ENCODE measurements around the gene NDUFS8.

The NDUFS8 gene

DNA sequence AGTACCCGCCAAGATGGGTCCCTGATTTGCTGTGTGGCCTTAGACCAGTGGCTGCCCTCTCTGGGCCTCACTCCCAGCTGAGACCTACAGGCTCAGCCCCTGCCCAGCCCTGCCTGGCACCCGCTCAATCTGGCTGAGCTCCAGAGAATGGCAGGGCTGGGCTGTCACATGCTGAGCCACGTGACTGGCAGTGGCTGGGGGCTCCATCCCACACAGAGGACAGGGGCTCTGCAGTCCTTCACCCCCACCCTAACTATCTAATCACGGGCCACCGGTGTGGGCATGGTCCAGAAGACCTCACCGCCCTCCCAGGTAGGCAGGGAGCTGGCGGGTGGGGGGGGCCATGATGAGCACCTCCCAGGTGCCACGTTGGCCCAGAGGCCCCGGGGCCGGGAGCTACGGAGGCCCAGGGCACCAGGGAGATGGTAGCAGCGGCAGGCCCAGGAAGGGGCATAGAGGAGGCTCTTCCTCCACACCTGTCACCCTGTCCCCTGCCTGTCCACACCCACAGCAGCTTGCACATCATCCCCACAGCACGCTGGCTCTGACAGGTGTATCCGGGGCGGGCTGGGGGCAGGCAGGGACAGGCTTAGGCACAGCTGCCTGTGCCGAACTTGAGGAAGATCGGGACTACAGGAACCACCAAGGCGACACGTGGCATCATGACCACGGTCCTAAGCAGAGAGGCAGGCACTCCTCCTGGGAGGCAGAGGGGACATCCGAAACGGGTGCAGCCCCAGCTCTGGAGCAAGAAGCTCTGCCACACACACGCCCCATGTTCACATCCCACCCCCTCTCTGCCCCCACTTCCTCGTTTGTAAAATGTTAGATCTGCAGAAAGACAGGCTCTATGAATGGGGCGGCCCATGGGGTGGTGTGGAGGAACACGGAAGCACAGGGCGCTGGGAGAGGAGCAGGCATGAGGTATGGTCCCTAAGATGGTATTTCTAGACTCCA lies 21.8 kb upstream of the NDUFS8 start:
- no CpG with 5 or more reads among the region's 27 CpGs for WGBS (ENCODE audit: extremely low coverage, insufficient coverage, insufficient read length)

GRCh38 chr11:68009391-68010089 lies 20.9 kb upstream of the NDUFS8 start:
- Histone ChIP-seq H2AFZ (ENCODE audit: insufficient read depth, low read length, poor library complexity) (no peak overlapping the region), H3K4ac (ENCODE audit: low read depth, low read length) (no peak overlapping the region), H2AK5ac (ENCODE audit: low read length) (no peak overlapping the region), H3K27me3 (ENCODE audit: insufficient read depth, low read length) (no peaks in the 10 kb centered on the region), H3K18ac (ENCODE audit: low read length) (no peak overlapping the region), H3K27ac (ENCODE audit: low read depth, low read length) (no peak overlapping the region), H4K8ac (ENCODE audit: low read depth, low read length) (no peak overlapping the region), H2BK120ac (ENCODE audit: insufficient read depth, low read length, poor library complexity) (no peak overlapping the region), H3K23ac (ENCODE audit: low read length) (no peak overlapping the region), H3K9me3 (ENCODE audit: insufficient read depth, low read depth, low read length) (peaks cover 1% of the 10 kb centered on the region), H4K91ac (ENCODE audit: low read depth, low read length) (no peak overlapping the region), H3K4me1 (ENCODE audit: control insufficient read depth in 1 of 2, insufficient read depth in 2 of 2, low read length in 2 of 2) (peaks cover 27 to 32% of the 10 kb centered on the region in 2 experiments), H3K79me2 (ENCODE audit: control insufficient read depth, insufficient read depth, low read length, poor library complexity) (peaks cover 5% of the 10 kb centered on the region), H3K4me3 (ENCODE audit: low read depth, low read length) (no peak overlapping the region), H3K79me1 (ENCODE audit: low read length) (peaks cover 27% of the 10 kb centered on the region), H4K12ac (ENCODE audit: low read depth, low read length) (no peak overlapping the region), H3K9ac (ENCODE audit: low read length) (no peak overlapping the region), H2BK5ac (ENCODE audit: low read depth, low read length, poor library complexity) (no peak overlapping the region), H3K36me3 (ENCODE audit: control insufficient read depth in 1 of 2, insufficient read depth in 2 of 2, low read length in 2 of 2) (no peaks in the 10 kb centered on the region), H3K14ac (ENCODE audit: low read length) (no peak overlapping the region), H2BK12ac (ENCODE audit: low read length) (no peak overlapping the region), H3K4me2 (ENCODE audit: low read length) (no peak overlapping the region)
- DNase-seq = peak; percentile 67 to 74
- WGBS (ENCODE audit: extremely low coverage, insufficient coverage, insufficient read length) = no CpG with 5 or more reads among the region's 12 CpGs

More for the DNA sequence above, 21.8 kb upstream of the NDUFS8 start:
- no peak overlapping the region for H3K4ac ChIP-seq (ENCODE audit: low read depth, low read length)
- H3K27me3 ChIP-seq (ENCODE audit: insufficient read depth, low read length) = no peaks in the 10 kb centered on the region
- H2AFZ ChIP-seq (ENCODE audit: insufficient read depth, low read length, poor library complexity) = no peak overlapping the region
- no peak overlapping the region for H4K12ac ChIP-seq (ENCODE audit: low read depth, low read length)
- no peak overlapping the region for H3K4me2 ChIP-seq (ENCODE audit: low read length)
- H4K8ac ChIP-seq (ENCODE audit: low read depth, low read length) = no peak overlapping the region
- peak in 1 of 2 donors; percentile 21 for DNase-seq
- H3K27ac ChIP-seq (ENCODE audit: low read depth, low read length) = no peak overlapping the region
- H2BK12ac ChIP-seq (ENCODE audit: low read length) = no peak overlapping the region
- H3K4me3 ChIP-seq (ENCODE audit: low read depth, low read length) = no peak overlapping the region
- H3K36me3 ChIP-seq (ENCODE audit: control insufficient read depth in 1 of 2, insufficient read depth in 2 of 2, low read length in 2 of 2) = no peaks in the 10 kb centered on the region
- no peak overlapping the region for H4K91ac ChIP-seq (ENCODE audit: low read depth, low read length)
- H3K23ac ChIP-seq (ENCODE audit: low read length) = no peak overlapping the region
- peaks cover 1% of the 10 kb centered on the region for H3K9me3 ChIP-seq (ENCODE audit: insufficient read depth, low read depth, low read length)
- H2BK120ac ChIP-seq (ENCODE audit: insufficient read depth, low read length, poor library complexity) = no peak overlapping the region
- peaks cover 21% of the 10 kb centered on the region for H3K79me1 ChIP-seq (ENCODE audit: low read length)
- no peak overlapping the region for H3K18ac ChIP-seq (ENCODE audit: low read length)
- no peak overlapping the region for H2BK5ac ChIP-seq (ENCODE audit: low read depth, low read length, poor library complexity)
- H3K9ac ChIP-seq (ENCODE audit: low read length) = no peak overlapping the region
- peaks cover 5% of the 10 kb centered on the region for H3K79me2 ChIP-seq (ENCODE audit: control insufficient read depth, insufficient read depth, low read length, poor library complexity)
- peaks cover 21 to 31% of the 10 kb centered on the region in 2 experiments for H3K4me1 ChIP-seq (ENCODE audit: control insufficient read depth in 1 of 2, insufficient read depth in 2 of 2, low read length in 2 of 2)
- no peak overlapping the region for H3K14ac ChIP-seq (ENCODE audit: low read length)
- peak overlapping the region; percentile 14 for H2AK5ac ChIP-seq (ENCODE audit: low read length)

GRCh38 chr11:68010090-68011041 lies 20.1 kb upstream of the NDUFS8 start, which contains the start of gene ALDH3B1:
Gene ALDH3B1, plus strand, starts transcription at chr11:68010327. Its CDS starts 4,971 bp downstream, at chr11:68015298.
- no peak within 1 kb of the TSS for H3K23ac ChIP-seq (ENCODE audit: low read length)
- H3K4me1 ChIP-seq (ENCODE audit: control insufficient read depth in 1 of 2, insufficient read depth in 2 of 2, low read length in 2 of 2) = peaks cover 27 to 32% of the 10 kb centered on the region in 2 experiments
- peak within 1 kb of the TSS; percentile 26 for H2BK120ac ChIP-seq (ENCODE audit: insufficient read depth, low read length, poor library complexity)
- H3K36me3 ChIP-seq (ENCODE audit: control insufficient read depth in 1 of 2, insufficient read depth in 2 of 2, low read length in 2 of 2) = no peaks in the 10 kb centered on the region
- H4K12ac ChIP-seq (ENCODE audit: low read depth, low read length) = no peak within 1 kb of the TSS
- no CpG with 5 or more reads among the region's 33 CpGs for WGBS (ENCODE audit: extremely low coverage, insufficient coverage, insufficient read length)
- H3K79me1 ChIP-seq (ENCODE audit: low read length) = peaks cover 27% of the 10 kb centered on the region
- H3K27me3 ChIP-seq (ENCODE audit: insufficient read depth, low read length) = no peaks in the 10 kb centered on the region
- H2BK12ac ChIP-seq (ENCODE audit: low read length) = peak within 1 kb of the TSS; percentile 70
- H4K91ac ChIP-seq (ENCODE audit: low read depth, low read length) = peak within 1 kb of the TSS; percentile 28
- H2AK5ac ChIP-seq (ENCODE audit: low read length) = peak within 1 kb of the TSS; percentile 75
- H3K79me2 ChIP-seq (ENCODE audit: control insufficient read depth, insufficient read depth, low read length, poor library complexity) = peaks cover 5% of the 10 kb centered on the region
- H3K14ac ChIP-seq (ENCODE audit: low read length) = peak within 1 kb of the TSS; percentile 6
- no peak within 1 kb of the TSS for H3K4me3 ChIP-seq (ENCODE audit: low read depth, low read length)
- DNase-seq = peak; percentile 94 to 95
- no peak within 1 kb of the TSS for H2AFZ ChIP-seq (ENCODE audit: insufficient read depth, low read length, poor library complexity)
- peak within 1 kb of the TSS; percentile 55 for H4K8ac ChIP-seq (ENCODE audit: low read depth, low read length)
- no peak within 1 kb of the TSS for H3K9ac ChIP-seq (ENCODE audit: low read length)
- H2BK5ac ChIP-seq (ENCODE audit: low read depth, low read length, poor library complexity) = peak within 1 kb of the TSS; percentile 8
- peak within 1 kb of the TSS; percentile 54 for H3K18ac ChIP-seq (ENCODE audit: low read length)
- H3K9me3 ChIP-seq (ENCODE audit: insufficient read depth, low read depth, low read length) = peaks cover 1% of the 10 kb centered on the region
- no peak within 1 kb of the TSS for H3K4me2 ChIP-seq (ENCODE audit: low read length)
- H3K4ac ChIP-seq (ENCODE audit: low read depth, low read length) = peak within 1 kb of the TSS; percentile 9
- H3K27ac ChIP-seq (ENCODE audit: low read depth, low read length) = peak within 1 kb of the TSS; percentile 16

All from trophoblast cell (in vitro differentiated cells and primary cell).